ENCODE data around the gene CDC40.

DNA sequence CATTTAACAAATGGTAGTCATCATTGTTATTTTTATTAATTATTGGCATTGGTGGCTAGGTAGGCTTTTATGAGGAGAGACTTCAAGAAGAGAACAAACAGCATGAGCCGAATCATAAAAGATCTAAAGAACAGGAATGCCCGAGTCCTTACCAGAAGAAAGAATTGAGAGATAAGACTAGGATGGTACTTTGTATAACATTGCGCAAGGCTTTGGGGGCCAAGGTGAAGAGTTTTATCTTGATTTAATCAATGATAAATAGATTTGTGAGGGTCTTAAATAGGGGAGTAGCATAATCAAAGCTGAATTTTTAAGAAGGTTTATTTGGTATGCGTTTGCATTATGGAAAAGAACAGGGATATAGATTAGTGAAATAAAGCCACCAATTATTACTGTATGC, 15.4 kb downstream of the CDC40 start:
- TF ChIP-seq ZFP3 (CRISPR knock-in tag; IDR thresholded peaks at IDR 0.05): no peak
- TF ChIP-seq CSDC2 (CRISPR knock-in tag; IDR thresholded peaks at IDR 0.05): no peak
- TF ChIP-seq ESRRG (CRISPR knock-in tag; IDR thresholded peaks at IDR 0.05): no peak

Measured in SK-N-SH treated with all-trans-retinoic acid at 6 μM for 48 hours (cell line).